Effector memory CD8-positive, alpha-beta T cell (primary cell): ENCODE results near the gene IL1RAPL1.

Source experiments
- ATAC-seq: fragments of 150-1000 bp; cut with Tn5 transposase; replicated peaks from 2 replicates; pipeline ENCODE4 v1.10.0; 2021; ENCODE audit warnings: mild to moderate bottlenecking, moderate library complexity
- DNase-seq, 3 experiments: peaks; one replicate each; pipeline ENCODE4 v3.0.0; 2021
- H3K27ac Mint-ChIP-seq, 2 donors: one replicate each; pipeline ENCODE4 v1.8.0; 2022; ENCODE audit warnings: mild to moderate bottlenecking in 2 of 2, mixed read lengths in 2 of 2, moderate library complexity in 2 of 2
- H3K27me3 Mint-ChIP-seq, 2 donors: one replicate each; pipeline ENCODE4 v1.8.0; 2022; ENCODE audit warnings: mixed read lengths in 2 of 2
- H3K36me3 Mint-ChIP-seq: one replicate; pipeline ENCODE4 v1.8.0; 2022; ENCODE audit warnings: mild to moderate bottlenecking, moderate library complexity, mixed read lengths; ENCODE audit not compliant: insufficient read depth
- H3K4me1 Mint-ChIP-seq, 2 donors: one replicate each; pipeline ENCODE4 v1.8.0; 2022; ENCODE audit warnings: low read depth in 2 of 2, mixed read lengths in 2 of 2
- H3K4me3 Mint-ChIP-seq, 2 donors: one replicate each; pipeline ENCODE4 v1.8.0; 2022; ENCODE audit warnings: mild to moderate bottlenecking in 2 of 2, mixed read lengths in 2 of 2, moderate library complexity in 2 of 2
- H3K9me3 Mint-ChIP-seq, 2 donors: one replicate each; pipeline ENCODE4 v1.8.0; 2022; ENCODE audit warnings: mixed read lengths in 2 of 2

The IL1RAPL1 gene

GRCh38 chrX:29690061-29690460, 1102.8 kb downstream of the IL1RAPL1 start:
- no peak overlapping the region for H3K4me3 Mint-ChIP-seq
- ATAC-seq (no peak), DNase-seq (no peak)
- no peaks in the 10 kb centered on the region for H3K4me1 Mint-ChIP-seq
- no peak overlapping the region for H3K27ac Mint-ChIP-seq
- peaks cover 3 to 15% of the 10 kb centered on the region in 2 donors for H3K9me3 Mint-ChIP-seq
- no peaks in the 10 kb centered on the region for H3K36me3 Mint-ChIP-seq
- no peaks in the 10 kb centered on the region for H3K27me3 Mint-ChIP-seq

- H3K9me3 Mint-ChIP-seq: peaks cover 3 to 15% of the 10 kb centered on the region in 2 donors
Measured at GRCh38 chrX:29691044-29691443, 1103.8 kb downstream of the IL1RAPL1 start.

GRCh38 chrX:29693912-29694311, 1106.7 kb downstream of the IL1RAPL1 start:
- DNase-seq (no peak), ATAC-seq (no peak)
- Mint-ChIP-seq H3K4me1 (no peaks in the 10 kb centered on the region), H3K36me3 (no peaks in the 10 kb centered on the region), H3K27ac (no peak overlapping the region), H3K4me3 (no peak overlapping the region), H3K9me3 (peaks cover 0 to 8% of the 10 kb centered on the region in 2 donors), H3K27me3 (no peaks in the 10 kb centered on the region)

More at GRCh38 chrX:29691044-29691443, 1103.8 kb downstream of the IL1RAPL1 start:
- DNase-seq: no peak
- no peak overlapping the region for H3K4me3 Mint-ChIP-seq
- H3K27ac Mint-ChIP-seq: no peak overlapping the region
- no peaks in the 10 kb centered on the region for H3K36me3 Mint-ChIP-seq
- H3K4me1 Mint-ChIP-seq: no peaks in the 10 kb centered on the region
- no peak for ATAC-seq
- H3K27me3 Mint-ChIP-seq: no peaks in the 10 kb centered on the region

- H3K27me3 Mint-ChIP-seq: no peaks in the 10 kb centered on the region
- H3K4me3 Mint-ChIP-seq: no peak overlapping the region
- H3K9me3 Mint-ChIP-seq: peaks cover 3 to 7% of the 10 kb centered on the region in 2 donors
- H3K27ac Mint-ChIP-seq: no peak overlapping the region
- ATAC-seq: no peak
- no peak for DNase-seq
- H3K4me1 Mint-ChIP-seq: no peaks in the 10 kb centered on the region
- H3K36me3 Mint-ChIP-seq: peaks cover 3% of the 10 kb centered on the region
Measured at GRCh38 chrX:29699239-29699638, 1112.0 kb downstream of the IL1RAPL1 start.

- Mint-ChIP-seq H3K4me3 (no peak overlapping the region), H3K27ac (no peak overlapping the region), H3K4me1 (no peaks in the 10 kb centered on the region), H3K9me3 (peaks cover 0 to 5% of the 10 kb centered on the region in 2 donors), H3K36me3 (no peaks in the 10 kb centered on the region), H3K27me3 (no peaks in the 10 kb centered on the region)
- DNase-seq: no peak
- no peak for ATAC-seq
Measured at GRCh38 chrX:29707088-29707487, 1119.8 kb downstream of the IL1RAPL1 start.

GRCh38 chrX:29721152-29721551, 1133.9 kb downstream of the IL1RAPL1 start:
- Mint-ChIP-seq H3K9me3 (peaks cover under 1 to 3% of the 10 kb centered on the region in 2 donors), H3K4me3 (no peak overlapping the region), H3K27ac (no peak overlapping the region), H3K27me3 (no peaks in the 10 kb centered on the region), H3K4me1 (no peaks in the 10 kb centered on the region), H3K36me3 (no peaks in the 10 kb centered on the region)
- DNase-seq (no peak), ATAC-seq (no peak)

- H3K36me3 Mint-ChIP-seq: no peaks in the 10 kb centered on the region
- H3K27ac Mint-ChIP-seq: no peak overlapping the region
- no peak for ATAC-seq
Measured at GRCh38 chrX:29724316-29724715, 1137.1 kb downstream of the IL1RAPL1 start.

GRCh38 chrX:29726811-29727210, 1139.6 kb downstream of the IL1RAPL1 start:
- Mint-ChIP-seq H3K27me3 (no peaks in the 10 kb centered on the region), H3K36me3 (no peaks in the 10 kb centered on the region), H3K4me3 (no peak overlapping the region), H3K9me3 (peaks cover 0 to 2% of the 10 kb centered on the region in 2 donors), H3K27ac (no peak overlapping the region), H3K4me1 (no peaks in the 10 kb centered on the region)
- DNase-seq (no peak), ATAC-seq (no peak)

More at GRCh38 chrX:29724316-29724715, 1137.1 kb downstream of the IL1RAPL1 start:
- Mint-ChIP-seq H3K4me3 (no peak overlapping the region), H3K9me3 (no peaks in the 10 kb centered on the region), H3K4me1 (no peaks in the 10 kb centered on the region), H3K27me3 (no peaks in the 10 kb centered on the region)
- DNase-seq: no peak

GRCh38 chrX:29728639-29729038, 1141.4 kb downstream of the IL1RAPL1 start:
- Mint-ChIP-seq H3K4me1 (no peaks in the 10 kb centered on the region), H3K4me3 (no peak overlapping the region), H3K27ac (no peak overlapping the region), H3K9me3 (peaks cover 2 to 6% of the 10 kb centered on the region in 2 donors), H3K27me3 (no peaks in the 10 kb centered on the region), H3K36me3 (no peaks in the 10 kb centered on the region)
- ATAC-seq: no peak
- no peak for DNase-seq

GRCh38 chrX:29744966-29745365, 1157.7 kb downstream of the IL1RAPL1 start:
- no peak overlapping the region for H3K4me3 Mint-ChIP-seq
- no peaks in the 10 kb centered on the region for H3K36me3 Mint-ChIP-seq
- no peaks in the 10 kb centered on the region for H3K27me3 Mint-ChIP-seq
- no peak for ATAC-seq
- DNase-seq: no peak
- H3K9me3 Mint-ChIP-seq: no peaks in the 10 kb centered on the region
- no peaks in the 10 kb centered on the region for H3K4me1 Mint-ChIP-seq
- no peak overlapping the region for H3K27ac Mint-ChIP-seq

- Mint-ChIP-seq H3K4me3 (no peak overlapping the region), H3K4me1 (no peaks in the 10 kb centered on the region), H3K36me3 (no peaks in the 10 kb centered on the region), H3K9me3 (no peaks in the 10 kb centered on the region), H3K27ac (no peak overlapping the region), H3K27me3 (no peaks in the 10 kb centered on the region)
- DNase-seq: no peak
- no peak for ATAC-seq
Measured at GRCh38 chrX:29746326-29746725, 1159.1 kb downstream of the IL1RAPL1 start.

- ATAC-seq: no peak
- Mint-ChIP-seq H3K36me3 (no peaks in the 10 kb centered on the region), H3K4me3 (no peak overlapping the region), H3K9me3 (no peaks in the 10 kb centered on the region), H3K27ac (no peak overlapping the region), H3K27me3 (no peaks in the 10 kb centered on the region), H3K4me1 (no peaks in the 10 kb centered on the region)
- no peak for DNase-seq
Measured at GRCh38 chrX:29762006-29762405, 1174.8 kb downstream of the IL1RAPL1 start.

GRCh38 chrX:29775890-29776289, 1188.6 kb downstream of the IL1RAPL1 start:
- H3K27ac Mint-ChIP-seq: no peak overlapping the region
- H3K27me3 Mint-ChIP-seq: no peaks in the 10 kb centered on the region
- ATAC-seq: no peak
- DNase-seq: no peak
- H3K4me1 Mint-ChIP-seq: no peaks in the 10 kb centered on the region
- H3K4me3 Mint-ChIP-seq: no peak overlapping the region
- H3K9me3 Mint-ChIP-seq: peaks cover 0 to 5% of the 10 kb centered on the region in 2 donors
- H3K36me3 Mint-ChIP-seq: no peaks in the 10 kb centered on the region

GRCh38 chrX:29787656-29788055, 1200.4 kb downstream of the IL1RAPL1 start:
- Mint-ChIP-seq H3K9me3 (peaks cover 9 to 23% of the 10 kb centered on the region in 2 donors), H3K27ac (no peak overlapping the region), H3K27me3 (no peaks in the 10 kb centered on the region), H3K4me1 (no peaks in the 10 kb centered on the region), H3K36me3 (peaks cover 3% of the 10 kb centered on the region), H3K4me3 (no peak overlapping the region)
- no peak for DNase-seq
- no peak for ATAC-seq
